Left renal pelvis (tissue), 4 donors: ENCODE measurements around the gene BRCA1. TPM values are rescaled to one million over a fixed set of nuclear protein-coding genes. Genes with fewer than 3 reads are reported as not detected.
"Not testable (repeated sequence)": the region's sequence is repeated elsewhere in the genome, so short reads cannot be mapped to it uniquely, and the experiment has no call there.

Experiments used
- DNase-seq, 4 donors: peaks; one replicate each; pipeline ENCODE4 v3.0.0-alpha.2; 2013; ENCODE audit warnings: low read depth in 4 of 4, low spot score in 3 of 4
- polyA plus RNA-seq, 4 donors: library from polyadenylated mRNA; unstranded; fragments of 120-200 nt; gene quantifications; one replicate each; pipeline ENCODE4 v1.2.1, GENCODE V29; 2013; ENCODE audit not compliant: insufficient read length in 4 of 4

The BRCA1 gene
- polyA plus RNA-seq, 4 donors, result 11.0 to 17.2 (median 15.4) TPM

DNA sequence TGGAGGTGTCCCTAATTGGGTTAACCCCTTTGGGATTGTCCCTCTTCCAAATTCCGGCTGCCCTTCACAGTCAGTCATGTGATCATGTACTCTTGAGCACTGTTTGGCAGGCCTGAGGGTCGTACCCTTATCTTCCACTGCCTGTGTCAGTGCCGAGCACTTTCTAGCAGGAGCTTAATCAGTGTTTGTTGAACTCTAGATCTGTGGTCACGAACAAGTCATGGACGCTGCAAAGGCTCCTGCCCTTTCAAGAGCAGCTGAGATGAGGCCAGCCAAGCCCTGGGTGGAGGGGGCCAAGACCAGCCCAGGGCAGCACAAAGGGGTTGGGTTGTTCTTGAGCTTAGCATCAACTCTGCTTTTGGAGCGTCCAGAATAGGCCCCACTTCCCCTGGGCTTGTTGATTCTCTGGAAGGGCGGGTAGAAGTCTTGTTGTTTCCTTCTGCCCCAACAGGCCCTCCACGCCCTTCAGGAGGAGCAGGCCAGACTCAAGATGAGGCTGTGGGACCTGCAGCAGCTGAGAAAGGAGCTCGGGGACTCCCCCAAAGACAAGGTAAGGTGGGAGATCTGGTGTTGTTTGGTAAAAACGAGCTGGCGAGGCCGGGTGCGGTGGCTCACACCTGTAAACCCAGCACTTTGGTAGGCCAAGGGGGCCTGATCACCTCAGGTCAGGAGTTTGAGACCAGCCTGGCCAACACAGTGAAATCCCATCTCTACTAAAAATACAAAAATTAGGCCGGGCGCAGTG, 113.3 kb downstream of the BRCA1 start:
- no peak for DNase-seq

- DNase-seq, result no peak
Measured at GRCh38 chr17:43010667-43011308, 114.4 kb downstream of the BRCA1 start.

DNA sequence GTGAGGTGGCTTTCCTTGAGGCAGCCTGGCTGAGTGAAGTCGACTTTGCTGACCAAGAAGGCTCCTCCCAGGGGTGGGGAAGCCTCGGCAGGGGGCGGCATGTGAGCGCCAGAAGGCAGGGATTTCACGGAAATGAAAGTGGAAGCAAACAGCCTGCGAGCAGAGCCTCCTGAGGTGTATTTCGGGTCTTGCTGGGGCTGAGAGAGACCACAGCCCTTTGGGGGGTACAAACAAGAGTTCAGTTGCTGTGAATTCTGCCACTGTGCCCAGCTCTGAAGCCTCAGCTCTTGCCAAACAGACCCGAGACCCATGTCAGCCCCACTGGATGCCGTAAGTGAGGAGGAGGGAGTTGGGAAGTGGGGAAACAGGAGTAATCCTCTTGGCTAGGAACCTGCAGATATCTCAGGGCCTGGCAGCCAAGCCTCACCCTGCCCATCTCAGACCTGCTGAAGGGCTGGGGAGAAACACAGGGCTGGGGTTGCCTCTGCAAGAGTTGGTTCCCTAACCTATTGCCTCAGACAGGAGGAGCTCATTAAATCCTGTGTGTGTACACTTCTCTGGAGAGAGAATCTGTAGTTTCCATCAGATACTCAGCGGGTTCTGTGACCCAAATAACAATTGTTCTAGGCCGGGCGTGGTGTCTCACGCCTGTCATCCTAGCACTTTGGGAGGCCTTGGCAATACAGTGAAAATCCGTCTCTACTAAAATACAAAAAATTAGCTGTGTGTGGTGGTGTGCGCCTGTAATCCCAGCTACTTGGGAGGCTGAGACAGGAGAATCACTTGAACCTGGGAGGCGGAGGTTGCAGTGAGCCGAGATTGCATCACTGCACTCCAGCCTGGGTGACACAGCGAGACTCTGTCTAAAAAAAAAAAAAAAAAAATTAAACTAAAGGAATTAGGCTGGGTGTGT, 118.3 kb downstream of the BRCA1 start, which contains the start of gene IFI35:
Gene IFI35 (plus strand): TSS at position 146 of the 913 bp plus-strand sequence. CDS start 164 bp downstream, at position 310.
- no peak for DNase-seq

- DNase-seq, result no peak
Measured at GRCh38 chr17:43003542-43004172, 121.5 kb downstream of the BRCA1 start.

DNA sequence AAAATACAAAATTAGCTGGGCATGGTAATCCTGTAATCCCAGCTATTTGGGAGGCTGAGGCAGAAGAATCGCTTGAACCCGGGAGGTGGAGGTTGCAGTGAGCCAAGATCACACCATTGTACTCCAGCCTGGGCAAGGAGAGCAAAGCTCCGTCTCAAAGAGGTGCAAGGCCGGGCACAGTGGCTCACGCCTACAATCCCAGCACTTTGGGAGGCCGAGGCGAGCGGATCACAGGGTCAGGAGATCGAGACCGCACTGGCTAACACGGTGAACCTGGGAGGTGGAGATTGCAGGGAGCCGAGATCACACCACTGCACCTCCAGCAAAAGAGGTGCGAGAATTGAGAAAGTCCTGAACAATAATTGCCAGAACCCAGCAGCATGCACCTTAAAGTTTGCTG, 124.3 kb downstream of the BRCA1 start:
- DNase-seq, result not testable (repeated sequence)

- DNase-seq, result no peak
Measured at GRCh38 chr17:42999003-42999525, 126.1 kb downstream of the BRCA1 start.

DNA sequence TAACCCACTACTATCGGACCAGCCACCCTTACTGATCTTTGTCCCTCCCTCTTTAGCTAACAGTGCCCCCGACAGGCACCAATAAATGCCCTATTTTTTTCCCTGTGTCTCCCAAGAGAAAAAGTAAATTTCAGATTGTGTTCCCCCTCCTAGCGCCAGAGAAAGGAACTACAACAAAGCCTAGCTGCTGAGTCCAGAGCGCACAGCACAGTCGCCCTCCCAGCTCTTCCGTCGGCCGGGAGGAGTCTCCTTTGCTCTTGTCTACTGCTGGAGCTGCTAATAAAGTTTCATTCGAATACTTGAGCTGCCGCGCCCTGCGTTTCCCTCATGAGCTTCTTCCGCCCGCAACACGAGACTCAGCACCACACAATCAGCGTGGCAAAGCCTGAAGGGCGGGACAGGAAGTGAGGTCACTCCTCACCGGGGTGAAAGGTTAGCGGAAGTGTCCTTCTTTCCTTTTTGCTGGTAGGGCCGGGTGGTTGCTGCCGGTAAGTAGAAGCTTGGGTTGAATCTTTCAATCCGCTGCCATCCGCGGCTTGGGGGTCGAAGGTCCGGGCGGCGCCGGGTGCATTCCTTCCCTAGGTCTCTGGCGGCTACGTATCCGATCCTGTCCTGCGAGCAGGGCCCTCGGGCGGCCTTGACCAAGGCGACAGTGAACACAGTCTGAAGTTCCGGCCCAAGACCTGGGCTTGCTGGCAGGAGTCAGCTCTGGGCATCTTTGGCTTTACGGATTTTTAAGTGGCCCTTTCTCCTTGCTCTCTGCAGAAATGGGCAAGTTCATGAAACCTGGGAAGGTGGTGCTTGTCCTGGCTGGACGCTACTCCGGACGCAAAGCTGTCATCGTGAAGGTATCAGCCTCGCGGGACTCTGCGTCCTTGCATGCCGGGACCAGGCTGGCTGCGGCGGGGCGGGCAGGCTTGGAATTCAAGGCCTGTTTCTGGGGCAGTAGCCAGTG, 126.9 kb downstream of the BRCA1 start, which contains the start of gene RPL27:
Gene RPL27 (plus strand): TSS at position 436 of the 955 bp plus-strand sequence. CDS start 332 bp downstream, at position 768.
- peak; percentile 99 to 100 (median 99) for DNase-seq

GRCh38 chr17:42997390-42997983, 127.7 kb downstream of the BRCA1 start:
- DNase-seq, result no peak

Other genes starting within 250 kb of the BRCA1 start
- gene G6PC1, start 224.6 kb downstream of the BRCA1 start, polyA plus RNA-seq, result 1 to 10 TPM in 3 of 4 donors, under 1 TPM in 1; 0.52 to 6.1 (median 4.0) TPM
- 10 to 100 TPM; 47.7 to 85.9 (median 54.9) TPM for gene AARSD1, start 160.9 kb downstream of the BRCA1 start, polyA plus RNA-seq
- 1 to 10 TPM in 3 of 4 donors, under 1 TPM in 1; 1.00 to 3.0 (median 1.9) TPM for gene PTGES3L, start 145.3 kb downstream of the BRCA1 start, polyA plus RNA-seq
- 10 to 100 TPM in 3 of 4 donors, 1 to 10 TPM in 1; 8.3 to 17.6 (median 15.9) TPM for gene RUNDC1, start 144.8 kb downstream of the BRCA1 start, polyA plus RNA-seq
- 1,000 to 10,000 TPM; 1,424 to 1,561 (median 1,476) TPM for gene RPL27, start 126.9 kb downstream of the BRCA1 start, polyA plus RNA-seq
- 10 to 100 TPM in 3 of 4 donors, 1 to 10 TPM in 1; 9.1 to 12.9 (median 11.1) TPM for gene IFI35, start 118.6 kb downstream of the BRCA1 start, polyA plus RNA-seq
- 100 to 1,000 TPM; 107 to 136 (median 121) TPM for gene VAT1, start 103.0 kb downstream of the BRCA1 start, polyA plus RNA-seq
- 1 to 10 TPM; 2.2 to 3.7 (median 3.2) TPM for gene RND2, start 100.1 kb downstream of the BRCA1 start, polyA plus RNA-seq
- 100 to 1,000 TPM; 111 to 160 (median 120) TPM for gene NBR1, start 45.9 kb upstream of the BRCA1 start, polyA plus RNA-seq
- gene TMEM106A, start 86.5 kb upstream of the BRCA1 start, polyA plus RNA-seq, result 10 to 100 TPM in 2 of 4 donors, 1 to 10 TPM in 2; 8.9 to 20.4 (median 13.9) TPM
- gene CCDC200, start 103.3 kb upstream of the BRCA1 start, polyA plus RNA-seq, result 10 to 100 TPM in 2 of 4 donors, 1 to 10 TPM in 2; 4.9 to 22.7 (median 11.0) TPM
- 1 to 10 TPM in 2 of 4 donors, not detected in 2; 1.2 to 1.9 TPM for gene RNU2-1, start 108.6 kb upstream of the BRCA1 start, polyA plus RNA-seq